Endothelial cell of umbilical vein (primary cell): ENCODE results near the gene CTXND1. TPM values are rescaled to one million over a fixed set of nuclear protein-coding genes. Genes with fewer than 3 reads are reported as not detected.

Experiments used
- BruUV-seq: library from RNA; stranded (reverse); fragments of 400-500 nt; replicated peaks from 2 replicates; lab custom pipeline; 2021; lab: Mats Ljungman, UMichigan
- CTCF ChIA-PET: fragments of 300-600, 350-600 bp; sonication (Branson Sonifier 250); formaldehyde crosslinking; loops from one replicate; lab custom pipeline; 2021; ENCODE audit warnings: antibody characterized with exemption, inconsistent platforms; lab: Charles Lee
- POLR2A ChIA-PET: fragments of 300-600, 350-600 bp; sonication (Branson Sonifier 250); formaldehyde crosslinking; loops from one replicate; lab custom pipeline; 2021; ENCODE audit warnings: antibody characterized with exemption, inconsistent platforms; lab: Charles Lee
- DNase-seq: peaks from one replicate; pipeline ENCODE4 v3.0.0-alpha.2; 2011; ENCODE audit warnings: low read depth, low spot score
- FAIRE-seq: peaks from 2 replicates; lab custom pipeline; 2011; peaks lifted over from hg19 to GRCh38; lab: Jason Lieb, UNC
- H2AFZ ChIP-seq: 2 replicates; pipeline ENCODE4 v1.6.0; 2012; ENCODE audit warnings: low read depth, low read length, control low read depth, inconsistent platforms
- H3K27ac ChIP-seq: 2 replicates; pipeline ENCODE4 v1.5.1; 2011; ENCODE audit warnings: low read depth, mild to moderate bottlenecking, control low read depth, low read length, moderate library complexity; ENCODE audit not compliant: insufficient read depth
- H3K27me3 ChIP-seq, 2 experiments: 2 replicates each; pipeline versions ENCODE4 v1.6.0 to v1.6.1; 2011; ENCODE audit warnings: low read length in 2 of 2, mixed read lengths in 1 of 2; ENCODE audit not compliant: control insufficient read depth in 2 of 2, insufficient read depth in 2 of 2
- H3K36me3 ChIP-seq, 2 experiments: 2 replicates in 1 of 2; 3 replicates in 1 of 2; pipeline ENCODE4 v1.5.1; 2011; ENCODE audit warnings: low read length in 2 of 2, mild to moderate bottlenecking in 1 of 2, moderate library complexity in 1 of 2; ENCODE audit not compliant: control insufficient read depth in 2 of 2, insufficient read depth in 2 of 2; ENCODE audit errors: extremely low read depth in 1 of 2
- H3K4me1 ChIP-seq: 3 replicates; pipeline ENCODE4 v1.5.1; 2011; ENCODE audit warnings: mild to moderate bottlenecking, low read length; ENCODE audit not compliant: control insufficient read depth, insufficient read depth; ENCODE audit errors: extremely low read depth
- H3K4me2 ChIP-seq: 2 replicates; pipeline ENCODE4 v1.6.1; 2011; ENCODE audit warnings: low read length, control low read depth, mixed read lengths; ENCODE audit not compliant: insufficient read depth
- H3K4me3 ChIP-seq, 3 experiments: fragments of 200-600 bp in 1 of 3; sonication (generic), shearing (Covaris generic) in 1 of 3; replicated peaks in 1 of 3; 2 replicates each; pipeline ENCODE4 v1.5.1; 2011 to 2016; ENCODE audit warnings: control low read depth in 3 of 3, low read length in 3 of 3, mild to moderate bottlenecking in 2 of 3, inconsistent platforms in 1 of 3, low read depth in 1 of 3, moderate library complexity in 1 of 3; ENCODE audit not compliant: insufficient read depth in 1 of 3
- H3K79me2 ChIP-seq: 2 replicates; pipeline ENCODE4 v1.6.0; 2012; ENCODE audit warnings: low read length, inconsistent platforms; ENCODE audit not compliant: control insufficient read depth, insufficient read depth
- H3K9ac ChIP-seq: replicated peaks from 2 replicates; pipeline ENCODE3; 2011; ENCODE audit warnings: low read length, control low read depth; ENCODE audit not compliant: insufficient read depth; ENCODE audit errors: extremely low read depth
- H3K9me1 ChIP-seq: replicated peaks from 3 replicates; pipeline ENCODE4 v1.6.0; 2011; ENCODE audit warnings: mild to moderate bottlenecking, low read length; ENCODE audit not compliant: control insufficient read depth, insufficient read depth; ENCODE audit errors: extremely low read depth
- H3K9me3 ChIP-seq: replicated peaks from 2 replicates; pipeline ENCODE4 v1.5.1; 2012; ENCODE audit warnings: low read length, inconsistent platforms; ENCODE audit not compliant: control insufficient read depth, insufficient read depth
- H4K20me1 ChIP-seq: replicated peaks from 2 replicates; pipeline ENCODE3; 2011; ENCODE audit warnings: mild to moderate bottlenecking, low read length; ENCODE audit not compliant: control insufficient read depth, insufficient read depth; ENCODE audit errors: extremely low read depth
- EZH2 ChIP-seq: IDR thresholded peaks from 2 replicates; pipeline ENCODE4 v1.6.1; 2012; ENCODE audit warnings: borderline replicate concordance, low read depth, mild to moderate bottlenecking, moderate library complexity, low read length, inconsistent platforms; ENCODE audit not compliant: severe bottlenecking
- FOS ChIP-seq: IDR thresholded peaks from 2 replicates; pipeline ENCODE4 v1.6.1; 2011; ENCODE audit warnings: mild to moderate bottlenecking, low read length, moderate library complexity, borderline replicate concordance; ENCODE audit not compliant: insufficient read depth
- GATA2 ChIP-seq: IDR thresholded peaks from 2 replicates; pipeline ENCODE4 v1.7.0; 2011; ENCODE audit warnings: low read depth, mild to moderate bottlenecking, moderate library complexity, mixed read lengths, low read length; ENCODE audit not compliant: insufficient read length, insufficient read depth
- JUN ChIP-seq: IDR thresholded peaks from 2 replicates; pipeline ENCODE4 v1.6.1; 2011; ENCODE audit warnings: borderline replicate concordance, low read depth; ENCODE audit not compliant: insufficient read length, insufficient read depth
- MAX ChIP-seq: IDR thresholded peaks from 2 replicates; pipeline ENCODE4 v1.6.1; 2011; ENCODE audit not compliant: insufficient read depth, insufficient read length
- MYC ChIP-seq: IDR thresholded peaks from one replicate; pipeline ENCODE4 v1.6.1; 2011; ENCODE audit warnings: mild to moderate bottlenecking, low read depth, low read length
- POLR2AphosphoS5 ChIP-seq: IDR thresholded peaks from 2 replicates; pipeline ENCODE4 v1.6.1; 2012; ENCODE audit warnings: low read depth, mild to moderate bottlenecking, control low read depth, low read length, moderate library complexity; ENCODE audit not compliant: insufficient read depth
- dilution Hi-C: fragments of 300-500 bp; cut with MboI; formaldehyde crosslinking; loops from one replicate; pipeline ENCODE4 v1.15.0; 2019; ENCODE audit warnings: low sequenced_read_pairs; ENCODE audit not compliant: extremely low pct_ligation_motif_present
- intact Hi-C: fragments of 100-400 bp; cut with micrococcal nuclease; formaldehyde crosslinking; loops from one replicate; pipeline ENCODE4 v1.10.0; 2022
- polyA plus RNA-seq, 4 experiments: library from polyadenylated mRNA; depleted of rRNA in 3 of 4; stranded (reverse) in 3 of 4; unstranded in 1 of 4; fragments of >200 nt; gene quantifications; 2 replicates each; pipeline versions ENCODE4 v1.2.1 to v1.2.3, GENCODE V29; 2011 to 2012; ENCODE audit warnings: missing spikeins in 1 of 4
- total RNA-seq: library from RNA; stranded (reverse); gene quantifications from 2 replicates; pipeline ENCODE4 v1.2.3, GENCODE V29; 2021

CTXND1 gene
- total and polyA plus RNA-seq, 2 donors (not counting 3 experiments of a cell fraction or from before 2014, with no cell fraction given): not detected

- Histone ChIP-seq H3K9me1 (no peaks in the 10 kb centered on the region), H4K20me1 (no peaks in the 10 kb centered on the region), H3K4me1 (no peaks in the 10 kb centered on the region), H3K9me3 (no peaks in the 10 kb centered on the region), H3K4me2 (no peak overlapping the region), H3K27ac (no peak overlapping the region), H3K79me2 (no peaks in the 10 kb centered on the region), H2AFZ (no peak overlapping the region), H3K4me3 (no peak overlapping the region), H3K36me3 (no peaks in the 10 kb centered on the region), H3K9ac (no peak overlapping the region), H3K27me3 (peaks cover 4 to 5% of the 10 kb centered on the region in 2 experiments)
- DNase-seq (no peak), FAIRE-seq (no peak)
- BruUV-seq: no TSS peak
- dilution Hi-C loops (no loop called here), intact Hi-C loops (no loop called here)
- TF ChIP-seq MAX (no peak), GATA2 (no peak), MYC (no peak), JUN (no peak), POLR2AphosphoS5 (no peak)
- ChIA-PET CTCF (no interaction called here), POLR2A (no interaction called here)
Observed at GRCh38 chr15:80211976-80212375, 40.0 kb downstream of the CTXND1 start.

GRCh38 chr15:80210611-80211573 lies 41.1 kb downstream of the CTXND1 start:
- Histone ChIP-seq H3K4me1 (no peaks in the 10 kb centered on the region), H3K9ac (no peak overlapping the region), H3K36me3 (no peaks in the 10 kb centered on the region), H3K4me2 (no peak overlapping the region), H3K27me3 (peaks cover 6 to 11% of the 10 kb centered on the region in 2 experiments), H2AFZ (no peak overlapping the region), H3K79me2 (no peaks in the 10 kb centered on the region), H3K4me3 (no peak overlapping the region), H3K9me1 (no peaks in the 10 kb centered on the region), H4K20me1 (no peaks in the 10 kb centered on the region), H3K9me3 (no peaks in the 10 kb centered on the region), H3K27ac (no peak overlapping the region)
- DNase-seq (no peak), FAIRE-seq (no peak)
- intact Hi-C loops (no loop called here), dilution Hi-C loops (no loop called here)
- ChIA-PET POLR2A (no interaction called here), CTCF (no interaction called here)
- BruUV-seq: no TSS peak
- TF ChIP-seq EZH2: no peak
- TF ChIP-seq FOS: no peak
- TF ChIP-seq MYC: no peak
- no peak for TF ChIP-seq POLR2AphosphoS5
- no peak for TF ChIP-seq JUN
